Measurements from ENCODE around the gene NDUFS7. TPM values are rescaled to one million over a fixed set of nuclear protein-coding genes. Genes with fewer than 3 reads are reported as not detected.

NDUFS7 gene
- polyA plus RNA-seq, 2 of the 4 experiments (the other 2 are of a cell fraction), result 19.3 to 68.9 TPM

GRCh38 chr19:1379961-1380489, 3.7 kb upstream of the NDUFS7 start:
- TF ChIP-seq SMC3 (IDR thresholded peaks at IDR 0.05) (no peak), MAX (IDR thresholded peaks at IDR 0.05) (no peak), PHF8 (IDR thresholded peaks at IDR 0.05; ENCODE audit: borderline replicate concordance, low read depth) (no peak), MAZ (IDR thresholded peaks at IDR 0.05; ENCODE audit: borderline replicate concordance, low read depth, low read length) (no peak), GATA3 (IDR thresholded peaks at IDR 0.05; ENCODE audit: borderline replicate concordance) (no peak), ZNF302 (CRISPR knock-in tag; IDR thresholded peaks at IDR 0.05) (no peak), JUNB (IDR thresholded peaks at IDR 0.05) (no peak), ELK1 (IDR thresholded peaks at IDR 0.05; ENCODE audit: low read depth, low read length) (no peak), HES2 (IDR thresholded peaks at IDR 0.05) (no peak), NFE2L2 (conservative IDR thresholded peaks at IDR 0.05; ENCODE audit: low read length) (no peak), E2F6 (IDR thresholded peaks at IDR 0.05; ENCODE audit: borderline replicate concordance, low read depth) (no peak), POLR2AphosphoS2 (conservative IDR thresholded peaks at IDR 0.05; ENCODE audit: low read length) (no peak), HOXB13 (CRISPR knock-in tag; IDR thresholded peaks at IDR 0.05; ENCODE audit: low read depth) (no peak), RAD21 (conservative IDR thresholded peaks at IDR 0.05 in 1 of 2, IDR thresholded peaks at IDR 0.05 in 1 of 2) (no peak), TFCP2L1 (CRISPR knock-in tag; IDR thresholded peaks at IDR 0.05) (no peak), ATOH8 (CRISPR knock-in tag; IDR thresholded peaks at IDR 0.05; ENCODE audit: low read depth) (no peak), CBX2 (IDR thresholded peaks at IDR 0.05; ENCODE audit: borderline replicate concordance, low read depth) (no peak)
- Histone ChIP-seq H3K4me1 (peaks cover 4% of the 10 kb centered on the region; the same call in 1 of the 3 replicates), H3K4me3 (no peak overlapping the region), H3K4me2 (no peak overlapping the region), H3K9me3 (no peaks in the 10 kb centered on the region), H3K27ac (no peak overlapping the region)
- no peak for FAIRE-seq
- ATAC-seq, result no peak
- POLR2A ChIA-PET, result no interaction called here
- 80% methylated on average over 12 of the region's 12 CpGs for WGBS (ENCODE audit: missing lambda C conversion rate)
- CTCF ChIA-PET, result no interaction called here
- no peak for DNase-seq (ENCODE audit: low read depth in 1 of 2, low spot score in 1 of 2)

GRCh38 chr19:1382250-1382649, 1.5 kb upstream of the NDUFS7 start:
- ChIA-PET POLR2A (interaction anchor here (1.2 to 2.1 kb wide), 2 partner anchors 107 to 113 kb away, joined by 4 to 10 read pairs; partner anchors contain the start of gene CIRBP), CTCF (interaction anchor here (1.0 to 2.4 kb wide), 8 partner anchors 9 to 138 kb away, joined by 3 to 15 read pairs (median 4); no protein-coding TSS in a partner anchor)
- 81% methylated on average over 3 of the region's 3 CpGs for WGBS (ENCODE audit: missing lambda C conversion rate)
- Histone ChIP-seq H3K4me1 (peaks cover 4% of the 10 kb centered on the region; the same call in 1 of the 3 replicates), H3K4me3 (no peak overlapping the region), H3K9me3 (no peaks in the 10 kb centered on the region), H3K27ac (no peak overlapping the region), H3K4me2 (no peak overlapping the region)
- FAIRE-seq (no peak), DNase-seq (ENCODE audit: low read depth in 1 of 2, low spot score in 1 of 2) (no peak), ATAC-seq (no peak)
- TF ChIP-seq FOXS1 (CRISPR knock-in tag; IDR thresholded peaks at IDR 0.05) (no peak), RAD21 (conservative IDR thresholded peaks at IDR 0.05 in 1 of 2, IDR thresholded peaks at IDR 0.05 in 1 of 2) (no peak), HDAC2 (IDR thresholded peaks at IDR 0.05) (no peak), ZNF302 (CRISPR knock-in tag; IDR thresholded peaks at IDR 0.05) (no peak), ZSCAN20 (CRISPR knock-in tag; IDR thresholded peaks at IDR 0.05) (no peak), CEBPB (IDR thresholded peaks at IDR 0.05) (no peak)

All from A549 (cell line).